GM18498 (cell line): ENCODE data around the gene MECR.
A peak's percentile ranks its signal among the peaks of the same experiment; 100 is the strongest.
"Not testable (repeated sequence)": the region's sequence is repeated elsewhere in the genome, so short reads cannot be mapped to it uniquely, and the experiment has no call there.

ENCODE experiments used
- ATAC-seq: cut with Tn5 transposase; IDR thresholded peaks from one replicate; pipeline ENCODE4 v1.9.1; 2021; ENCODE audit warnings: mild to moderate bottlenecking, moderate library complexity; ENCODE audit not compliant: unreplicated experiment

Gene MECR

GRCh38 chr1:29237129-29237821 lies 6.5 kb upstream of the MECR start:
- no peak for ATAC-seq

- ATAC-seq = no peak
These were observed 6.0 kb upstream of the MECR start for GRCh38 chr1:29236712-29237128.

GRCh38 chr1:29235955-29236711 lies 5.4 kb upstream of the MECR start, which contains the start of gene PTPRU:
Gene PTPRU (plus strand): TSS chr1:29236522. CDS start chr1:29236645, 123 bp downstream.
- ATAC-seq = peak; percentile 82

GRCh38 chr1:29234881-29235280 lies 4.1 kb upstream of the MECR start:
- not testable (repeated sequence) for ATAC-seq

- no peak for ATAC-seq
These were observed 3.7 kb upstream of the MECR start for GRCh38 chr1:29234471-29234870.

GRCh38 chr1:29233693-29234092 lies 3.0 kb upstream of the MECR start:
- no peak for ATAC-seq

- no peak for ATAC-seq
These were observed 1.7 kb upstream of the MECR start for GRCh38 chr1:29232387-29232786.

GRCh38 chr1:29230204-29230552 lies 556 bp downstream of the MECR start:
- ATAC-seq = no peak

GRCh38 chr1:29227511-29227910 lies 3.2 kb downstream of the MECR start:
- ATAC-seq = no peak

GRCh38 chr1:29225361-29225760 lies 5.4 kb downstream of the MECR start:
- no peak for ATAC-seq

GRCh38 chr1:29224356-29224837 lies 6.3 kb downstream of the MECR start:
- no peak for ATAC-seq

- no peak for ATAC-seq
These were observed 7.2 kb downstream of the MECR start for GRCh38 chr1:29223521-29223920.

GRCh38 chr1:29222686-29223085 lies 8.0 kb downstream of the MECR start:
- ATAC-seq = no peak

GRCh38 chr1:29222260-29222659 lies 8.5 kb downstream of the MECR start:
- not testable (repeated sequence) for ATAC-seq

GRCh38 chr1:29221296-29221695 lies 9.4 kb downstream of the MECR start:
- ATAC-seq = no peak

- no peak for ATAC-seq
These were observed 12.5 kb downstream of the MECR start for GRCh38 chr1:29218223-29218622.

GRCh38 chr1:29217633-29218032 lies 13.1 kb downstream of the MECR start:
- ATAC-seq = no peak

- ATAC-seq = no peak
These were observed 17.7 kb downstream of the MECR start for GRCh38 chr1:29213055-29213454.

GRCh38 chr1:29211086-29212030 lies 19.4 kb downstream of the MECR start:
- no peak for ATAC-seq

- no peak for ATAC-seq
These were observed 20.3 kb downstream of the MECR start for GRCh38 chr1:29210278-29211085.
